ENCODE data around the gene IFNA8.
"Not testable (repeated sequence)": the region's sequence is repeated elsewhere in the genome, so short reads cannot be mapped to it uniquely, and the experiment has no call there.

IFNA8 gene

GRCh38 chr9:21432672-21433425 lies 23.9 kb downstream of the IFNA8 start:
- no peak for TF ChIP-seq CTCF (IDR thresholded peaks at IDR 0.05; ENCODE audit: low read depth, low read length)
- no peaks in the 10 kb centered on the region for H3K36me3 ChIP-seq
- peaks cover 3% of the 10 kb centered on the region for H3K27me3 ChIP-seq (ENCODE audit: insufficient read depth, low read depth, severe bottlenecking)
- no peak overlapping the region for H3K4me3 ChIP-seq (ENCODE audit: low read depth, low read length)
- H3K27ac ChIP-seq, result no peak overlapping the region
- DNase-seq, result no peak
- H3K9me3 ChIP-seq (ENCODE audit: severe bottlenecking), result no peaks in the 10 kb centered on the region

- H3K27ac ChIP-seq, result no peak overlapping the region
- no peak overlapping the region for H3K4me3 ChIP-seq (ENCODE audit: low read depth, low read length)
- H3K36me3 ChIP-seq, result no peaks in the 10 kb centered on the region
- peak; percentile 48 for DNase-seq
- H3K27me3 ChIP-seq (ENCODE audit: insufficient read depth, low read depth, severe bottlenecking), result peaks cover 3% of the 10 kb centered on the region
- no peaks in the 10 kb centered on the region for H3K9me3 ChIP-seq (ENCODE audit: severe bottlenecking)
- TF ChIP-seq CTCF (IDR thresholded peaks at IDR 0.05; ENCODE audit: low read depth, low read length), result 0 out of 2 replicates have a peak, but pooled peaks have one; percentile 26
Measured at GRCh38 chr9:21434202-21435014, 25.5 kb downstream of the IFNA8 start.

GRCh38 chr9:21435015-21435383 lies 26.1 kb downstream of the IFNA8 start:
- not testable (repeated sequence) for H3K36me3 ChIP-seq; DNase-seq; H3K9me3 ChIP-seq (ENCODE audit: severe bottlenecking)

GRCh38 chr9:21440139-21440538 lies 31.2 kb downstream of the IFNA8 start, which contains the start of gene IFNA1:
Gene IFNA1 (plus strand): TSS chr9:21440439. CDS start chr9:21440508, 69 bp downstream.
- Histone ChIP-seq H3K27ac (no peak within 1 kb of the TSS), H3K4me3 (ENCODE audit: low read depth, low read length) (no peak within 1 kb of the TSS), H3K27me3 (ENCODE audit: insufficient read depth, low read depth, severe bottlenecking) (peaks cover 3% of the 10 kb centered on the region), H3K9me3 (ENCODE audit: severe bottlenecking) (no peaks in the 10 kb centered on the region), H3K36me3 (no peaks in the 10 kb centered on the region)
- TF ChIP-seq CTCF (IDR thresholded peaks at IDR 0.05; ENCODE audit: low read depth, low read length), result no peak
- DNase-seq, result no peak

More at GRCh38 chr9:21435015-21435383, 26.1 kb downstream of the IFNA8 start:
- not testable (repeated sequence) for H3K4me3 ChIP-seq (ENCODE audit: low read depth, low read length); H3K27me3 ChIP-seq (ENCODE audit: insufficient read depth, low read depth, severe bottlenecking); H3K27ac ChIP-seq

- no peak for DNase-seq
- H3K4me3 ChIP-seq (ENCODE audit: low read depth, low read length), result no peak overlapping the region
- no peaks in the 10 kb centered on the region for H3K36me3 ChIP-seq
- peaks cover 3% of the 10 kb centered on the region for H3K27me3 ChIP-seq (ENCODE audit: insufficient read depth, low read depth, severe bottlenecking)
- no peak overlapping the region for H3K27ac ChIP-seq
- no peak for TF ChIP-seq CTCF (IDR thresholded peaks at IDR 0.05; ENCODE audit: low read depth, low read length)
- no peaks in the 10 kb centered on the region for H3K9me3 ChIP-seq (ENCODE audit: severe bottlenecking)
Measured at GRCh38 chr9:21443849-21444625, 35.1 kb downstream of the IFNA8 start.

GRCh38 chr9:21449312-21449711 lies 40.4 kb downstream of the IFNA8 start:
- not testable (repeated sequence) for H3K27ac ChIP-seq; H3K4me3 ChIP-seq (ENCODE audit: low read depth, low read length); DNase-seq; H3K36me3 ChIP-seq; H3K9me3 ChIP-seq (ENCODE audit: severe bottlenecking)
- peaks cover 10% of the 10 kb centered on the region for H3K27me3 ChIP-seq (ENCODE audit: insufficient read depth, low read depth, severe bottlenecking)
